Measurements from ENCODE around the gene GPR62.

GPR62 gene

GRCh38 chr3:51955893-51956770 lies 951 bp downstream of the GPR62 start:
- DNase-seq = peak in 38 of 51 donors; percentile 24 to 78 (median 62)

- no peak for DNase-seq
Observed at GRCh38 chr3:51957520-51958205, 2.5 kb downstream of the GPR62 start.

GRCh38 chr3:51958603-51959521 lies 3.7 kb downstream of the GPR62 start:
- no peak for DNase-seq

GRCh38 chr3:51959651-51960050 lies 4.5 kb downstream of the GPR62 start:
- DNase-seq = no peak

GRCh38 chr3:51960386-51960785 lies 5.2 kb downstream of the GPR62 start:
- DNase-seq = no peak

GRCh38 chr3:51961011-51961410 lies 5.8 kb downstream of the GPR62 start:
- no peak for DNase-seq

GRCh38 chr3:51961602-51962569 lies 6.7 kb downstream of the GPR62 start:
- DNase-seq = no peak

GRCh38 chr3:51962854-51963530 lies 7.8 kb downstream of the GPR62 start:
- peak in 8 of 51 donors; percentile 16 to 46 (median 27) for DNase-seq

GRCh38 chr3:51963951-51964451 lies 8.8 kb downstream of the GPR62 start:
- DNase-seq = peak in 25 of 51 donors; percentile 23 to 81 (median 45)

GRCh38 chr3:51964521-51964920 lies 9.3 kb downstream of the GPR62 start:
- no peak for DNase-seq

- DNase-seq = peak in 40 of 51 donors; percentile 14 to 87 (median 64)
Observed at GRCh38 chr3:51966016-51966415, 10.8 kb downstream of the GPR62 start.

- peak in 7 of 51 donors; percentile 22 to 64 (median 51) for DNase-seq
Observed at GRCh38 chr3:51966486-51966885, 11.3 kb downstream of the GPR62 start.

- peak in 1 of 51 donors; percentile 35 for DNase-seq
Observed at GRCh38 chr3:51966922-51967383, 11.8 kb downstream of the GPR62 start.

- peak in 45 of 51 donors; percentile 26 to 88 (median 75) for DNase-seq
Observed at GRCh38 chr3:51967384-51968169, 12.4 kb downstream of the GPR62 start, which contains the start of gene PCBP4. Gene PCBP4, minus strand, starts transcription at chr3:51967454. Its CDS starts 6,214 bp downstream, at chr3:51961240.

- peak in 4 of 51 donors; percentile 17 to 49 (median 30) for DNase-seq
Observed at GRCh38 chr3:51968170-51968775, 13.1 kb downstream of the GPR62 start.

GRCh38 chr3:51968883-51969678 lies 13.9 kb downstream of the GPR62 start:
- no peak for DNase-seq

- no peak for DNase-seq
Observed at GRCh38 chr3:51969841-51970240, 14.7 kb downstream of the GPR62 start.
